Stomach (tissue), 4 donors: ENCODE results near the gene GHRL.

Experiments used
- CTCF ChIP-seq, 7 experiments: fragments of 450-650 bp in 4 of 7; fragments of 200-600 bp in 3 of 7; sonication (generic) in 3 of 7; IDR thresholded peaks; one replicate each; pipeline ENCODE4 v1.5.1; 2016 to 2019; ENCODE audit warnings: antibody characterized with exemption in 7 of 7, control low read depth in 2 of 7, mild to moderate bottlenecking in 1 of 7
- POLR2A ChIP-seq, 4 donors: fragments of 450-650 bp; IDR thresholded peaks; one replicate each; pipeline ENCODE4 v1.6.1; 2016; ENCODE audit warnings: antibody characterized with exemption in 4 of 4, control low read depth in 2 of 4, mild to moderate bottlenecking in 1 of 4, moderate library complexity in 1 of 4
- POLR2AphosphoS5 ChIP-seq, 3 donors: sonication (generic); formaldehyde crosslinking; IDR thresholded peaks; one replicate each; pipeline ENCODE4 v1.6.1; 2016; ENCODE audit warnings: antibody characterized with exemption in 3 of 3

DNA sequence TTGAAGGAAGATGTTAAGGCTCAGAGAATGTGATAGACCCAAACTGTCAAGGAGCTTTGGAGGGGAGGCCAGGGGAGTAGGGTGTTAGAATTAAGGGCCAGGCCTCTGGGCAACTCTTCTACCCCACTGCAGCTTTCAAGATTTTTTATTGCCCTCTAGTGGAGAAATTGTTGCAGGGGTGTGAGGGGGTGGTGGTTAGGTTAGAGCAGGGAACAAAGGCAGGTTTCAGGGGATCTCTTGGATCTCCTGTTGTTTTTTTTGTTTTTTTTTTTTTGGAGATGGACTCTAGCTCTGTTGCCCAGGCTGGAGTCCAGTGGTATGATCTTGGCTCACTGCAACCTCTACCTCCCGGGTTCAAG is 29.6 kb upstream of the GHRL start:
- TF ChIP-seq CTCF (IDR thresholded peaks at IDR 0.05) (peak in 2 of 7 experiments; percentile 14 to 30), POLR2AphosphoS5 (IDR thresholded peaks at IDR 0.05) (no peak), POLR2A (IDR thresholded peaks at IDR 0.05) (no peak)
